NCI-H2196 (cell line): ENCODE results near the gene C22orf15.
A peak's percentile ranks its signal among the peaks of the same experiment; 100 is the strongest.

Source experiments
- DNase-seq: peaks from one replicate; lab custom pipeline; 2025; ENCODE audit not compliant: unreplicated experiment; lab: John Stamatoyannopoulos, UW

C22orf15 gene

GRCh38 chr22:23772649-23773473 lies 10.1 kb downstream of the C22orf15 start, which contains the start of gene MMP11:
MMP11 (plus strand) TSS chr22:23772849; CDS start chr22:23772871, 22 bp downstream.
- DNase-seq: peak; percentile 22

GRCh38 chr22:23773483-23774113 lies 10.8 kb downstream of the C22orf15 start:
- DNase-seq: no peak

GRCh38 chr22:23774114-23774921 lies 11.5 kb downstream of the C22orf15 start:
- no peak for DNase-seq

DNA sequence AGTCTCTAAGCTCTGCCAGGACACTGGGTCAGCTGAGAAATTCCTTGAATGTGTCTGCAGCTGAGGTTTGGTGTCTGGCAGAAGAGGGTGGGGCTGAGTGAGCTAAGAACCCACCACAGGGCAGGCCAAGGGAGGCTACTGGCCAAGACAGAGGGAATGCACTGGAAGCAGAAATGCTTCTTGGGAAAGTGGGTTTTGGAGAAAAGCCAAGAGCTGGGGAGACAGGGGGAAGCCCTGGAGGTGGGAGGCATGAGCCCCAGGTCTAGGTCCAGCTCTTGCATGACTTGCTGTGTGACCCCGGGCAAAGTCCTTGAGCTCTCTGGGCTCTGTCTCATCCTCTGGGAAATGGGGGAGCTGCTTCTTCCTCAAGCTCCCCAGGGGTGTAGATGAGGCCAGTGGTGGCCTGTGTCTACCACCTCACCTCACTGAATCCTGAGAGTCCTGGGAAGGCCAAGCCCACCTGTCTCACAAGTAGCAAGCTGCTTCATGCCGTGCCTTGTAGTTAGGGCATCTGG lies 12.2 kb downstream of the C22orf15 start:
- DNase-seq: no peak

DNA sequence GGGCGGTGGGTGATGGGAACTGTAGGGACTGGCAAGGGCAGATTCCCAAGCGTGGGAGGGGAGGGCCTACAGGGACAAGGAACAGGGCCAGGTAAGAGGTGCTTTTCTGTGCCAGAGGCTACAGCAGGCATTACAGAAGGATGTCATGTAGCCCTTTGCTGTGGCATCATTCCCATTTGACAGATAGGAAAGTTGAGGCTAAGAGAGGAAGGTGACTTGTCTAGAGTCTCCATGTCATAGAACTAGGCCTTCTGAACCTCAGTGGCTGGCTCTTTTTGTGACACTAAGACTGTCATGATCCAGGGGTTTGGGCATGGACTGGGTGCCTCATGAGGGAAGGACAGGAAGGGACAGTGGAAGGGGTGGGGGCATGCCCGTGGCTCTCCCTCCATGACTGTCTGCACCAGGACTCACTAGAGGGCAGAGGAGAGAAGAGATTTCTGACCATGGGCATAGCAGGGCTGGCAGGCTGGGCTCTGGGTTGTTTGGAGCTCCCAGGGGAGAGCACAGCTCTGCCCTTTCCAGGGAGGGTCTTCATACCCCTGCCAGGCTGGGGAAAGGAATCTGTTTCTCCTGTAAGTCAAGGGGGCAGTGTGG lies 13.1 kb downstream of the C22orf15 start:
- DNase-seq: no peak

GRCh38 chr22:23777776-23778576 lies 15.2 kb downstream of the C22orf15 start:
- no peak for DNase-seq

DNA sequence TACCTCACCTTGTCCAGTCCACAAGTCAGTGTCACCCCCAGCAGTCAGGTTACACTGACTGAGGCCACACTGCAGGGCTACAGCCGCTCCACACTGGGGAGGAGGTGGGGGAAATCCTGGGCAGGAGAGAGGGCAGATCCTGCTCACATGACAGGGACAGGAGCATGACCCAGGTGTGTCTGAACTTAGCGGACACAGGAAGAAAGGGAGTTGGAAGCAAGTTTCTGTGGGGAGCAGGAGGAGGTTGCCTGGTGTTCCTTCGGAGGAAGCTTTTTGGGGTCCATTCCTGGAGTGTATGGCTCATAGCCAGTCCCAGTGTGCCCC lies 15.7 kb downstream of the C22orf15 start:
- no peak for DNase-seq

- no peak for DNase-seq
These were observed 16.3 kb downstream of the C22orf15 start for GRCh38 chr22:23779083-23779482.

GRCh38 chr22:23779731-23780130 lies 16.9 kb downstream of the C22orf15 start:
- DNase-seq: no peak

DNA sequence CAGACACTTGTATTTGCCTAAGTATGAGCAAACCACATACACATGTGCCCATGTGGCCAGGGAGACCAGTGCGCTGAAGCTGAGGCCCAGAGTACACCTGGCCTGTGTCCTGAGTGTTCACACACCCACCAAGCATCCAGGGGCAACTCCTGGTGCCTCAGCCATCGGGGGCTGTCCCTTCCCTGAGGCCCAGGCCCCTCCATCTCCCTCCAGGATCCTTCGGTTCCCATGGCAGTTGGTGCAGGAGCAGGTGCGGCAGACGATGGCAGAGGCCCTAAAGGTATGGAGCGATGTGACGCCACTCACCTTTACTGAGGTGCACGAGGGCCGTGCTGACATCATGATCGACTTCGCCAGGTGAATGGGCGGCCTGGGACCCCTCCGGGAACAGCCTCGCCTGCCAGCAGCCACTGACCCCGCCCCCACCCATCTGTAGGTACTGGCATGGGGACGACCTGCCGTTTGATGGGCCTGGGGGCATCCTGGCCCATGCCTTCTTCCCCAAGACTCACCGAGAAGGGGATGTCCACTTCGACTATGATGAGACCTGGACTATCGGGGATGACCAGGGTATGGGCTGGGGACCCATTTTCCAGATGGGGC lies 17.5 kb downstream of the C22orf15 start:
- no peak for DNase-seq

DNA sequence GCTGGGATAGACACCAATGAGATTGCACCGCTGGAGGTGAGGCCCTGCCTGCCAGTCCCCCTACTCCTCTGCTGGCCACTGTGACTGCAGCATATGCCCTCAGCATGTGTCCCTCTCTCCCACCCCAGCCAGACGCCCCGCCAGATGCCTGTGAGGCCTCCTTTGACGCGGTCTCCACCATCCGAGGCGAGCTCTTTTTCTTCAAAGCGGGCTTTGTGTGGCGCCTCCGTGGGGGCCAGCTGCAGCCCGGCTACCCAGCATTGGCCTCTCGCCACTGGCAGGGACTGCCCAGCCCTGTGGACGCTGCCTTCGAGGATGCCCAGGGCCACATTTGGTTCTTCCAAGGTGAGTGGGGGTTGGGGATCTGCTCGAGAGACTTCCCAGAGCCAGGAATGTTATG lies 18.3 kb downstream of the C22orf15 start:
- no peak for DNase-seq

DNA sequence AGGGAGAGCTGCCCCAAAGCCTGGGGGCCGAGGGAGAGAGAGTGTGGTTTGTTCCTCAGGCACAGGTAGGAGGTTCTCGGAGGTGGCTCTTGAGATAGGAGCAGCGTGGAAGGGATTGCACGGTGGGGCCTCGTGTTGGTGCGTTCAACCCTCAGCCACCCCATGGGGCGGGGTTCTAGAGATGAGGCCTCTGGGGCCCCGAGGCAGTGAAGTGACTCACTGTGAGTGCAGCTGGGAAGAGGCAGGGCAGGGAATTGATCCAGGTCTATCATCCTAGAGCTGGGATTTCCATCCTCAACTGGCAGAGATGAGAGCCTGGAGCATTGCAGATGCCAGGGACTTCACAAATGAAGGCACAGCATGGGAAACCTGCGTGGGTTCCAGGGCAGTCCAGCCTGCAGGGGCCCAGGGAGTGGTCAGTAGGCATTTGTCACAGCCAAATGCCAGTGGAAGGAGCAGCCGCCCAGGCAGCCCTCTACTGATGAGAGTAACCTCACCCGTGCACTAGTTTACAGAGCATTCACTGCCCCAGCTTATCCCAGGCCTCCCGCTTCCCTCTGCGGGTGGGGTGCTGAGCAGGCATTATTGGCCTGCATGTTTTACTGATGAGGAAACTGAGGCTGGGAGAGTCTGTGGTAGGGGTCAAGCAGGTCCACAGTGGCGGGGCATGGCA lies 18.9 kb downstream of the C22orf15 start:
- no peak for DNase-seq

- no peak for DNase-seq
These were observed 19.5 kb downstream of the C22orf15 start for GRCh38 chr22:23782252-23782651.

GRCh38 chr22:23782703-23783102 lies 19.9 kb downstream of the C22orf15 start:
- no peak for DNase-seq

DNA sequence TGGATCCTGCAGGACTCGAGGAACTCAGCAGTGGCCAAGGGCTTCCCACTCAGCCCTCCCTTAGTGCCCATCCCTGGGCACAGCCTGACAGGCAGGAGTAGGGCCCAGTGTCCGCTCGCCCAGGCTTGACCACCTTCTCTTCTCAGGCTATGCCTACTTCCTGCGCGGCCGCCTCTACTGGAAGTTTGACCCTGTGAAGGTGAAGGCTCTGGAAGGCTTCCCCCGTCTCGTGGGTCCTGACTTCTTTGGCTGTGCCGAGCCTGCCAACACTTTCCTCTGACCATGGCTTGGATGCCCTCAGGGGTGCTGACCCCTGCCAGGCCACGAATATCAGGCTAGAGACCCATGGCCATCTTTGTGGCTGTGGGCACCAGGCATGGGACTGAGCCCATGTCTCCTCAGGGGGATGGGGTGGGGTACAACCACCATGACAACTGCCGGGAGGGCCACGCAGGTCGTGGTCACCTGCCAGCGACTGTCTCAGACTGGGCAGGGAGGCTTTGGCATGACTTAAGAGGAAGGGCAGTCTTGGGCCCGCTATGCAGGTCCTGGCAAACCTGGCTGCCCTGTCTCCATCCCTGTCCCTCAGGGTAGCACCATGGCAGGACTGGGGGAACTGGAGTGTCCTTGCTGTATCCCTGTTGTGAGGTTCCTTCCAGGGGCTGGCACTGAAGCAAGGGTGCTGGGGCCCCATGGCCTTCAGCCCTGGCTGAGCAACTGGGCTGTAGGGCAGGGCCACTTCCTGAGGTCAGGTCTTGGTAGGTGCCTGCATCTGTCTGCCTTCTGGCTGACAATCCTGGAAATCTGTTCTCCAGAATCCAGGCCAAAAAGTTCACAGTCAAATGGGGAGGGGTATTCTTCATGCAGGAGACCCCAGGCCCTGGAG lies 20.7 kb downstream of the C22orf15 start:
- DNase-seq: no peak

DNA sequence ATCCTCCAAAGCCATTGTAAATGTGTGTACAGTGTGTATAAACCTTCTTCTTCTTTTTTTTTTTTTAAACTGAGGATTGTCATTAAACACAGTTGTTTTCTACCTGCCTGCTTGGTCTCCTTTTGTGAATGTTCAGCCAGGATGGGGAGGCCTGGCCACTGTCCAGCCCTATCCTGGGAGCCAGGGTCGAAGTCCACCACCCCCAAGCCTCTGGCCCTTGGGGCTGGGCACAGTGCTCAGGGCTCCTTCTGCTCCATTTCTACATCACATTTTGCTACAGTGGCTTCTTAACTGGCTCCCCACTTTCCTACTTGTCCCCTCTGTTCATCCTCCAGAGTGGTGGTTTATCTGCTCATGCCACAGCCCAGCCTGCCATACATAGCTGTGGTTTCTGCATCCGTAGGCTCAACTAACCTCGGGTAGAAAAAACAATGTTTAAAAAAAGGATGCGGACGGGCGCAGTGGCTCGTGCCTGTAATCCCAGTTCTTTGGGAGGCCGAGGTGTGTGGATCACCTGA lies 21.5 kb downstream of the C22orf15 start:
- DNase-seq: no peak

- no peak for DNase-seq
These were observed 23.5 kb downstream of the C22orf15 start for GRCh38 chr22:23786261-23786710.
